ENCODE measurements around the gene RPS2.
"Not testable (repeated sequence)": the region's sequence is repeated elsewhere in the genome, so short reads cannot be mapped to it uniquely, and the experiment has no call there.

The RPS2 gene

GRCh38 chr16:1941162-1942046 is 23.2 kb downstream of the RPS2 start:
- no peak for DNase-seq

- DNase-seq: no peak
Measured at GRCh38 chr16:1940273-1941161, 24.1 kb downstream of the RPS2 start.

- DNase-seq: not testable (repeated sequence)
Measured at GRCh38 chr16:1939833-1940232, 24.8 kb downstream of the RPS2 start.

- no peak for DNase-seq
Measured at GRCh38 chr16:1938910-1939309, 25.7 kb downstream of the RPS2 start.

GRCh38 chr16:1938316-1938715 is 26.3 kb downstream of the RPS2 start:
- DNase-seq: no peak

- DNase-seq: no peak
Measured at GRCh38 chr16:1936945-1937479, 27.6 kb downstream of the RPS2 start.

GRCh38 chr16:1933097-1933661 is 31.4 kb downstream of the RPS2 start:
- no peak for DNase-seq

GRCh38 chr16:1932050-1933028 is 32.3 kb downstream of the RPS2 start:
- no peak for DNase-seq

- no peak for DNase-seq
Measured at GRCh38 chr16:1930338-1930720, 34.3 kb downstream of the RPS2 start.

GRCh38 chr16:1929578-1930337 is 34.9 kb downstream of the RPS2 start:
- peak; percentile 87 for DNase-seq

GRCh38 chr16:1929105-1929504 is 35.5 kb downstream of the RPS2 start:
- no peak for DNase-seq

GRCh38 chr16:1926271-1926670 is 38.4 kb downstream of the RPS2 start:
- DNase-seq: no peak

- DNase-seq: no peak
Measured at GRCh38 chr16:1924095-1924494, 40.5 kb downstream of the RPS2 start.

- no peak for DNase-seq
Measured at GRCh38 chr16:1923299-1924034, 41.2 kb downstream of the RPS2 start.

GRCh38 chr16:1922357-1922756 is 42.3 kb downstream of the RPS2 start:
- no peak for DNase-seq

- no peak for DNase-seq
Measured at GRCh38 chr16:1920727-1921171, 43.9 kb downstream of the RPS2 start.

GRCh38 chr16:1920122-1920521 is 44.5 kb downstream of the RPS2 start:
- DNase-seq: not testable (repeated sequence)

- DNase-seq: no peak
Measured at GRCh38 chr16:1919327-1919998, 45.2 kb downstream of the RPS2 start.

Data from activated CD4-positive, alpha-beta T cell treated with anti-CD3 and anti-CD28 coated beads, Interleukin-2, amount 50 U/mL, for 4 hours (primary cell).